ENCODE data around the gene CEP170. TPM values are rescaled to one million over a fixed set of nuclear protein-coding genes. Genes with fewer than 3 reads are reported as not detected.

The CEP170 gene
- total and polyA plus RNA-seq, 2 experiments from 2014 or later: 93.1 to 104 TPM

- Mint-ChIP-seq H3K4me3 (peak overlapping the region; percentile 92), H3K4me1 (peaks cover 35% of the 10 kb centered on the region), H3K27ac (peak overlapping the region; percentile 72), H3K9me3 (no peaks in the 10 kb centered on the region), H3K36me3 (ENCODE audit: low read depth) (no peaks in the 10 kb centered on the region; the same call in 2 of the 3 replicates), H3K27me3 (ENCODE audit: insufficient read depth, low read depth, poor library complexity) (peaks cover 5% of the 10 kb centered on the region)
- H3K4me2 ChIP-seq: peak overlapping the region; percentile 85
- H3K36me3 ChIP-seq (ENCODE audit: insufficient read depth): no peaks in the 10 kb centered on the region
- peak overlapping the region; percentile 51 for H3K4me3 ChIP-seq
- H2AFZ ChIP-seq: no peak overlapping the region
- H3K27me3 ChIP-seq (ENCODE audit: insufficient read depth): no peaks in the 10 kb centered on the region
- peak overlapping the region; percentile 85; the same call in 1 of the 2 replicates for H3K27ac ChIP-seq (ENCODE audit: low read depth)
- DNase-seq (ENCODE audit: low spot score): no peak
- H3F3A ChIP-seq (replicated peaks; ENCODE audit: low read depth): no peaks in the 10 kb centered on the region
- ATAC-seq: no peak
- H4K20me1 ChIP-seq (replicated peaks; ENCODE audit: insufficient read depth): peaks cover 22% of the 10 kb centered on the region
- no peaks in the 10 kb centered on the region for H3K9me2 ChIP-seq (ENCODE audit: insufficient read depth)
- TF ChIP-seq REST (IDR thresholded peaks at IDR 0.05; ENCODE audit: unreplicated experiment): no peak
- TF ChIP-seq POLR2AphosphoS5 (IDR thresholded peaks at IDR 0.05; ENCODE audit: low read depth): no peak
- TF ChIP-seq ZNF114 (CRISPR knock-in tag; IDR thresholded peaks at IDR 0.05): no peak
- TF ChIP-seq CREB1 (CRISPR knock-in tag; IDR thresholded peaks at IDR 0.05; ENCODE audit: low read depth): no peak
- TF ChIP-seq EZH2 (IDR thresholded peaks at IDR 0.05; ENCODE audit: low read depth, unreplicated experiment): no peak
- TF ChIP-seq ZNF331 (CRISPR knock-in tag; IDR thresholded peaks at IDR 0.05; ENCODE audit: low read depth): no peak
- no peak for TF ChIP-seq NANOG (IDR thresholded peaks at IDR 0.05; ENCODE audit: borderline replicate concordance)
- no peak for TF ChIP-seq CTCF (conservative IDR thresholded peaks at IDR 0.05; ENCODE audit: low read depth in 2 of 2)
- TF ChIP-seq EZH2phosphoT487 (IDR thresholded peaks at IDR 0.05; ENCODE audit: unreplicated experiment): no peak
- TF ChIP-seq STAT1 (IDR thresholded peaks at IDR 0.05; ENCODE audit: unreplicated experiment): no peak
- no peak for TF ChIP-seq ETS1 (IDR thresholded peaks at IDR 0.05)
- no peak for TF ChIP-seq ZNF462 (CRISPR knock-in tag; IDR thresholded peaks at IDR 0.05)
- TF ChIP-seq JUNB (IDR thresholded peaks at IDR 0.05; ENCODE audit: unreplicated experiment): no peak
- peaks cover 42% of the 10 kb centered on the region for H3K4me1 ChIP-seq (ENCODE audit: insufficient read depth)
- peaks cover 69% of the 10 kb centered on the region for H3K79me2 ChIP-seq (replicated peaks; ENCODE audit: insufficient read depth)
These were observed 1.2 kb downstream of the CEP170 start for GRCh38 chr1:243253926-243254232.

Data from GM23338 (cell line).